GM20000 (cell line): ENCODE results near the gene GRID1.

Source experiments
- DNase-seq: peaks from one replicate; pipeline ENCODE4 v3.0.0; 2012; ENCODE audit warnings: low spot score
- CTCF ChIP-seq: IDR thresholded peaks from 2 replicates; pipeline ENCODE4 v1.5.1; 2012; ENCODE audit warnings: mild to moderate bottlenecking, control low read depth; ENCODE audit errors: extremely low read depth, missing control alignments

The GRID1 gene

GRCh38 chr10:86165666-86166065, 200.9 kb downstream of the GRID1 start:
- DNase-seq: no peak
- TF ChIP-seq CTCF: no peak

GRCh38 chr10:86164960-86165630, 201.5 kb downstream of the GRID1 start:
- TF ChIP-seq CTCF: no peak
- DNase-seq: no peak

- TF ChIP-seq CTCF: no peak
- no peak for DNase-seq
Measured at GRCh38 chr10:86164174-86164774, 202.3 kb downstream of the GRID1 start.

GRCh38 chr10:86163522-86164173, 202.9 kb downstream of the GRID1 start:
- TF ChIP-seq CTCF: no peak
- DNase-seq: no peak

GRCh38 chr10:86162696-86163400, 203.7 kb downstream of the GRID1 start:
- no peak for TF ChIP-seq CTCF
- no peak for DNase-seq

GRCh38 chr10:86162036-86162435, 204.6 kb downstream of the GRID1 start:
- TF ChIP-seq CTCF: no peak
- no peak for DNase-seq

- DNase-seq: no peak
- TF ChIP-seq CTCF: no peak
Measured at GRCh38 chr10:86160890-86161585, 205.6 kb downstream of the GRID1 start.
